NB4 (cell line): ENCODE data around the gene UGT1A7.

ENCODE experiments used
- CTCF ChIP-seq: IDR thresholded peaks from one replicate; pipeline ENCODE4 v1.5.1; 2012; ENCODE audit warnings: low read depth, low read length
- POLR2A ChIP-seq: IDR thresholded peaks from 2 replicates; pipeline ENCODE4 v1.6.1; 2011; ENCODE audit warnings: mild to moderate bottlenecking; ENCODE audit not compliant: insufficient read length; ENCODE audit errors: extremely low read depth

GRCh38 chr2:233768076-233768475, 86.4 kb downstream of the UGT1A7 start:
- TF ChIP-seq CTCF = no peak
- TF ChIP-seq POLR2A = no peak
